Testis (tissue), 3 donors: ENCODE results near the gene GGT1. TPM values are rescaled to one million over a fixed set of nuclear protein-coding genes. Genes with fewer than 3 reads are reported as not detected.
A peak's percentile ranks its signal among the peaks of the same experiment; 100 is the strongest.

ENCODE experiments used
- DNase-seq: peaks from one replicate; pipeline ENCODE4 v3.0.0-alpha.2; 2019
- H3K27ac ChIP-seq, 2 donors: fragments of 200-600 bp; sonication (generic); one replicate each; pipeline ENCODE4 v1.5.1; 2019
- H3K27me3 ChIP-seq: fragments of 200-600 bp; sonication (generic); one replicate; pipeline ENCODE4 v1.5.1; 2019
- H3K36me3 ChIP-seq: fragments of 200-600 bp; sonication (generic); one replicate; pipeline ENCODE4 v1.5.1; 2017; ENCODE audit warnings: low read depth; ENCODE audit errors: missing control alignments
- H3K4me1 ChIP-seq: fragments of 200-600 bp; sonication (generic); one replicate; pipeline ENCODE4 v1.5.1; 2019
- H3K4me3 ChIP-seq, 2 donors: fragments of 200-600 bp; sonication (generic); one replicate each; pipeline ENCODE4 v1.5.1; 2017 to 2019
- H3K9me3 ChIP-seq: fragments of 200-600 bp; sonication (generic); one replicate; pipeline ENCODE4 v1.5.1; 2017
- CTCF ChIP-seq, 3 experiments: fragments of 450-650 bp in 2 of 3; fragments of 200-600 bp in 1 of 3; sonication (generic) in 1 of 3; IDR thresholded peaks; one replicate each; pipeline ENCODE4 v1.5.1; 2016 to 2019; ENCODE audit warnings: antibody characterized with exemption in 3 of 3, mild to moderate bottlenecking in 2 of 3, moderate library complexity in 1 of 3
- POLR2A ChIP-seq: fragments of 450-650 bp; IDR thresholded peaks from one replicate; pipeline ENCODE4 v1.6.1; 2017; ENCODE audit warnings: antibody characterized with exemption, mild to moderate bottlenecking, moderate library complexity
- WGBS, 2 donors: methylation state at CpG; one replicate each; pipeline ENCODE4 v1.1.5; 2018; 5-methylcytosine and 5-hydroxymethylcytosine counted together
- intact Hi-C: fragments of 100-400 bp; cut with DNase I; formaldehyde crosslinking; loops from one replicate; pipeline ENCODE4 v1.15.1; 2023; ENCODE audit warnings: low total_unique reads
- polyA plus RNA-seq: library from polyadenylated mRNA; stranded (reverse); fragments of 350-450 nt; fragmentation: Illumina TruSeq; extraction: RNeasy Lipid Tissue Mini Kit (QIAGEN cat#74804); gene quantifications from one replicate; pipeline ENCODE4 v1.2.3, GENCODE V29; 2014; ENCODE audit warnings: low read depth, low replicate concordance; ENCODE audit not compliant: insufficient read depth
- total RNA-seq, 2 donors: library from RNA; depleted of rRNA; stranded (reverse); fragments of >200 nt; gene quantifications; one replicate each; pipeline ENCODE4 v1.2.3, GENCODE V29; 2016

Gene GGT1
- total and polyA plus RNA-seq, 3 donors from 2014 or later, result 23.1 to 78.2 (median 75.3) TPM

GRCh38 chr22:24567668-24568067 lies 35.3 kb upstream of the GGT1 start:
- 81 to 90% methylated on average over 10 of the region's 10 CpGs for WGBS, 2 donors
- no peak overlapping the region for H3K27ac ChIP-seq
- H3K4me3 ChIP-seq, result no peak overlapping the region
- H3K4me1 ChIP-seq, result peaks cover 13% of the 10 kb centered on the region
- no peak for DNase-seq
- no peaks in the 10 kb centered on the region for H3K36me3 ChIP-seq
- intact Hi-C loops, result no loop called here
- no peaks in the 10 kb centered on the region for H3K27me3 ChIP-seq
- TF ChIP-seq POLR2A, result no peak
- TF ChIP-seq CTCF (IDR thresholded peaks at IDR 0.05), result no peak
- no peaks in the 10 kb centered on the region for H3K9me3 ChIP-seq

- intact Hi-C loops, result no loop called here
- no peak for TF ChIP-seq POLR2A
- TF ChIP-seq CTCF (IDR thresholded peaks at IDR 0.05), result no peak
- WGBS, 2 donors, result 71 to 85% methylated on average over 7 of the region's 7 CpGs
- H3K4me3 ChIP-seq, result no peak overlapping the region
- no peaks in the 10 kb centered on the region for H3K9me3 ChIP-seq
- H3K36me3 ChIP-seq, result no peaks in the 10 kb centered on the region
- H3K27ac ChIP-seq, result peak overlapping the region in 1 of 2 donors; percentile 64
- no peaks in the 10 kb centered on the region for H3K27me3 ChIP-seq
- H3K4me1 ChIP-seq, result peaks cover 13% of the 10 kb centered on the region
- no peak for DNase-seq
Observed at GRCh38 chr22:24571266-24571665, 31.7 kb upstream of the GGT1 start.

- intact Hi-C loops, result no loop called here
- no peak overlapping the region for H3K4me3 ChIP-seq
- no peaks in the 10 kb centered on the region for H3K27me3 ChIP-seq
- no peak overlapping the region for H3K27ac ChIP-seq
- DNase-seq, result no peak
- no peaks in the 10 kb centered on the region for H3K36me3 ChIP-seq
- H3K4me1 ChIP-seq, result peaks cover 4% of the 10 kb centered on the region
- TF ChIP-seq POLR2A (no peak), CTCF (IDR thresholded peaks at IDR 0.05) (no peak)
- WGBS, 2 donors, result 77 to 86% methylated on average over 1 of the region's 1 CpG
- no peaks in the 10 kb centered on the region for H3K9me3 ChIP-seq
Observed at GRCh38 chr22:24576778-24577177, 26.2 kb upstream of the GGT1 start.

- DNase-seq, result no peak
- Histone ChIP-seq H3K4me3 (no peak overlapping the region), H3K4me1 (peaks cover 13% of the 10 kb centered on the region), H3K9me3 (no peaks in the 10 kb centered on the region), H3K36me3 (no peaks in the 10 kb centered on the region), H3K27me3 (no peaks in the 10 kb centered on the region), H3K27ac (no peak overlapping the region)
- intact Hi-C loops, result no loop called here
- WGBS, 2 donors, result 78 to 82% methylated on average over 8 of the region's 8 CpGs
- TF ChIP-seq CTCF (IDR thresholded peaks at IDR 0.05) (no peak), POLR2A (no peak)
Observed at GRCh38 chr22:24578355-24579257, 24.4 kb upstream of the GGT1 start.

- Histone ChIP-seq H3K27ac (no peak overlapping the region), H3K27me3 (no peaks in the 10 kb centered on the region), H3K4me1 (peaks cover 19% of the 10 kb centered on the region), H3K9me3 (no peaks in the 10 kb centered on the region), H3K36me3 (no peaks in the 10 kb centered on the region), H3K4me3 (no peak overlapping the region)
- no peak for TF ChIP-seq POLR2A
- TF ChIP-seq CTCF (IDR thresholded peaks at IDR 0.05), result no peak
- no peak for DNase-seq
- intact Hi-C loops, result no loop called here
- WGBS, 2 donors, result 54 to 71% methylated on average over 1 of the region's 1 CpG
Observed at GRCh38 chr22:24579258-24579601, 23.8 kb upstream of the GGT1 start.
